PC-3 (cell line): ENCODE results near the gene ZNF469. TPM values are rescaled to one million over a fixed set of nuclear protein-coding genes. Genes with fewer than 3 reads are reported as not detected.

ENCODE experiments used
- ATAC-seq: fragments of 200-7000 bp; cut with Tn5 transposase; 2 replicates; pipeline ENCODE4 v1.9.1; 2020; ENCODE audit warnings: mild to moderate bottlenecking, moderate library complexity
- BruUV-seq: library from RNA; stranded (reverse); fragments of 400-500 nt; replicated peaks from 2 replicates; lab custom pipeline; 2021; lab: Mats Ljungman, UMichigan
- CTCF ChIA-PET: fragments of 300-600 bp; sonication (Branson Sonifier 250); formaldehyde crosslinking; loops from one replicate; lab custom pipeline; 2022; ENCODE audit warnings: antibody characterized with exemption; lab: Charles Lee
- POLR2A ChIA-PET: fragments of 300-600 bp; sonication (Branson Sonifier 250); formaldehyde crosslinking; loops from one replicate; lab custom pipeline; 2022; ENCODE audit warnings: antibody characterized with exemption; ENCODE audit not compliant: unreplicated experiment; lab: Charles Lee
- DNase-seq: peaks from one replicate; pipeline ENCODE4 v3.0.0-alpha.2; 2015
- H2AFZ ChIP-seq: fragments of 300-600 bp; sonication (generic); 2 replicates; pipeline ENCODE4 v1.6.0; 2016; ENCODE audit warnings: antibody characterized with exemption, low read length
- H3F3A ChIP-seq: fragments of 300-600 bp; sonication (generic); one replicate; pipeline ENCODE4 v1.6.0; 2017; ENCODE audit warnings: antibody characterized with exemption, low read length, control low read depth, mild to moderate bottlenecking; ENCODE audit not compliant: unreplicated experiment
- H3K27ac ChIP-seq: fragments of 300-600 bp; sonication (generic); 2 replicates; pipeline ENCODE4 v1.5.1; 2016; ENCODE audit warnings: mild to moderate bottlenecking, low read length
- H3K27me3 ChIP-seq: fragments of 300-600 bp; sonication (generic); 2 replicates; pipeline ENCODE4 v1.6.1; 2016; ENCODE audit warnings: low read length, mixed read lengths
- H3K36me3 ChIP-seq: fragments of 300-600 bp; sonication (generic); 2 replicates; pipeline ENCODE4 v1.6.1; 2016; ENCODE audit warnings: low read depth, mixed run types, low read length, mixed read lengths
- H3K4me1 ChIP-seq: fragments of 300-600 bp; sonication (generic); 2 replicates; pipeline ENCODE4 v1.5.1; 2016; ENCODE audit warnings: low read length; ENCODE audit not compliant: insufficient read depth
- H3K4me2 ChIP-seq: fragments of 300-600 bp; sonication (generic); 2 replicates; pipeline ENCODE4 v1.6.0; 2016; ENCODE audit warnings: low read length
- H3K4me3 ChIP-seq: fragments of 300-600 bp; sonication (generic); 2 replicates; pipeline ENCODE4 v1.5.1; 2016; ENCODE audit warnings: mild to moderate bottlenecking, low read length, mixed read lengths
- H3K79me2 ChIP-seq: fragments of 300-600 bp; sonication (generic); 2 replicates; pipeline ENCODE4 v1.6.1; 2017; ENCODE audit warnings: low read length, mixed read lengths
- H3K9ac ChIP-seq: fragments of 300-600 bp; sonication (generic); 2 replicates; pipeline ENCODE4 v1.6.0; 2016; ENCODE audit warnings: mild to moderate bottlenecking, low read length
- H3K9me2 ChIP-seq: fragments of 300-600 bp; sonication (generic); replicated peaks from 2 replicates; pipeline ENCODE4 v1.6.1; 2016; ENCODE audit warnings: mixed run types, low read length, mixed read lengths
- H3K9me3 ChIP-seq: fragments of 300-600 bp; sonication (generic); 2 replicates; pipeline ENCODE4 v1.6.1; 2016; ENCODE audit warnings: low read length, mixed read lengths
- H4K20me1 ChIP-seq: fragments of 300-600 bp; sonication (generic); 2 replicates; pipeline ENCODE4 v1.6.1; 2016; ENCODE audit warnings: low read length, mixed read lengths
- EZH2 ChIP-seq: fragments of 300-600 bp; sonication (generic); IDR thresholded peaks from one replicate; pipeline ENCODE4 v1.6.1; 2017; ENCODE audit warnings: antibody characterized with exemption, mild to moderate bottlenecking, low read length; ENCODE audit not compliant: unreplicated experiment
- EZH2phosphoT487 ChIP-seq: fragments of 300-600 bp; sonication (generic); IDR thresholded peaks from 2 replicates; pipeline ENCODE4 v1.6.1; 2018; ENCODE audit warnings: mild to moderate bottlenecking, antibody characterized with exemption, low read length, borderline replicate concordance
- intact Hi-C: fragments of 100-400 bp; cut with micrococcal nuclease; formaldehyde crosslinking; loops from 2 replicates; pipeline ENCODE4 v1.9.0; 2023
- total RNA-seq: library from RNA; depleted of rRNA; stranded (reverse); fragments of >200 nt; gene quantifications from 2 replicates; pipeline ENCODE4 v1.2.3, GENCODE V29; 2014
- TF ChIP-seq, protein P1 (sequence below): fragments of 300-600 bp; sonication (generic); conservative IDR thresholded peaks from 2 replicates; pipeline ENCODE4 v1.5.1; 2017; ENCODE audit warnings: antibody characterized with exemption, low read depth, mild to moderate bottlenecking, low read length

Gene ZNF469
- total RNA-seq, 1 experiment from 2014 or later: 3.1 TPM

DNA sequence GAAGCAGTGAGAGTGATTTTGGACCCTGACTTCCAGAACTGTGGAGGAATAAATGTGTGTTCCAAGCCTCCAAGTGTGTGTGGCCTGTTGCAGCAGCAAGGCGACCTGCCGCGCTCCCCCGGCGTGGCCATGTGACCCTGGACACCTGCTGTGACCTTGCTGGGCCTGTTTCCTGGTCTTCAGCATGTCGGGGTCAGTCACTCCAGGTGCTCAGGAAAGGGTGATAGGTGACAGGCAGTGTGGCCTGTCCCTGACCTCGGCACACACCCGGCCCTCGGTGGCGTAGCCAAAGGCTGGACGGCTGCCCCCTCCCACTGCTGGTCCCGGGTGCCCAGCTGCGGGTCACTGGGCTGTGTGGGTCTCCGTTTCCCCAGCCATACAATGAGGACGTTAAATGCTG, 31.8 kb upstream of the ZNF469 start:
- TF ChIP-seq EZH2 (no peak), EZH2phosphoT487 (no peak)
- TF ChIP-seq, protein P1, sequence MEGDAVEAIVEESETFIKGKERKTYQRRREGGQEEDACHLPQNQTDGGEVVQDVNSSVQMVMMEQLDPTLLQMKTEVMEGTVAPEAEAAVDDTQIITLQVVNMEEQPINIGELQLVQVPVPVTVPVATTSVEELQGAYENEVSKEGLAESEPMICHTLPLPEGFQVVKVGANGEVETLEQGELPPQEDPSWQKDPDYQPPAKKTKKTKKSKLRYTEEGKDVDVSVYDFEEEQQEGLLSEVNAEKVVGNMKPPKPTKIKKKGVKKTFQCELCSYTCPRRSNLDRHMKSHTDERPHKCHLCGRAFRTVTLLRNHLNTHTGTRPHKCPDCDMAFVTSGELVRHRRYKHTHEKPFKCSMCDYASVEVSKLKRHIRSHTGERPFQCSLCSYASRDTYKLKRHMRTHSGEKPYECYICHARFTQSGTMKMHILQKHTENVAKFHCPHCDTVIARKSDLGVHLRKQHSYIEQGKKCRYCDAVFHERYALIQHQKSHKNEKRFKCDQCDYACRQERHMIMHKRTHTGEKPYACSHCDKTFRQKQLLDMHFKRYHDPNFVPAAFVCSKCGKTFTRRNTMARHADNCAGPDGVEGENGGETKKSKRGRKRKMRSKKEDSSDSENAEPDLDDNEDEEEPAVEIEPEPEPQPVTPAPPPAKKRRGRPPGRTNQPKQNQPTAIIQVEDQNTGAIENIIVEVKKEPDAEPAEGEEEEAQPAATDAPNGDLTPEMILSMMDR: no peak
- ChIA-PET POLR2A (no interaction called here), CTCF (no interaction called here)
- ATAC-seq (no peak), DNase-seq (no peak)
- Histone ChIP-seq H2AFZ (no peak overlapping the region), H3K4me1 (no peaks in the 10 kb centered on the region), H3F3A (no peaks in the 10 kb centered on the region), H3K79me2 (no peaks in the 10 kb centered on the region), H3K36me3 (no peaks in the 10 kb centered on the region), H3K4me3 (no peak overlapping the region), H3K27ac (no peak overlapping the region), H3K9ac (no peak overlapping the region), H3K9me2 (no peaks in the 10 kb centered on the region), H4K20me1 (no peaks in the 10 kb centered on the region), H3K4me2 (no peak overlapping the region), H3K27me3 (no peaks in the 10 kb centered on the region), H3K9me3 (no peaks in the 10 kb centered on the region)
- intact Hi-C loops: no loop called here
- no TSS peak for BruUV-seq

DNA sequence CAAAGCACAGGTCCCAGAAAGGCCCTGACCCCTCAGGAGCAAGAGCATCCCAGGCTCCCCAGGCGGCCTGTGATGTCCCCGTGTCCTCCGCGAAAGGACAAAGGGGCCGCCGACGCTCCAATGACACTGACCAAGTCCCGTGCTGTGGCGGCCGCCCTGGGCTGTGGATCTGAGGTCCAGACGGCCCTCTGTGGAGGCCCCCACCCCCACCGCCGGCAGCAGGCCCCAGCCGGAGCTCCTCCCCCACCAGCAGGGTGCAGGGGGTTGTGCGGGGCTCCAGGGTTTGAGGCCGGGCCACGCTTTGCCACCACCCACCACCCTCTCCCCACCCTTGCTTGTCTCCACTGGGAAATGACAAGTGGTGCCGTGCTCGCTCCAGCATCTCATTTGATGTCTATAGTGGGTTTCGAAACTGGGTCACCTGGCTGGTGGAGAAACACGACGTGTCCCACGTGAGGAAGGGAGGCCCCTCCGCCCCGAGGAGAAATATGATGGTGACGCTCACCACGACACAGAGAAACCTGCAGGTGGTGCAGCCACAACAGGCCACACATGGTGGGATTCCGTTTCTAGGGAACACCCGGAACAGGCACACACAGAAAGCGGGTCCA, 31.2 kb upstream of the ZNF469 start:
- Histone ChIP-seq H3K27me3 (no peaks in the 10 kb centered on the region), H3K9me2 (no peaks in the 10 kb centered on the region), H3K36me3 (no peaks in the 10 kb centered on the region), H3K27ac (no peak overlapping the region), H4K20me1 (no peaks in the 10 kb centered on the region), H2AFZ (no peak overlapping the region), H3K4me1 (no peaks in the 10 kb centered on the region), H3K9ac (no peak overlapping the region), H3K4me2 (no peak overlapping the region), H3K79me2 (no peaks in the 10 kb centered on the region), H3K4me3 (no peak overlapping the region), H3F3A (no peaks in the 10 kb centered on the region), H3K9me3 (no peaks in the 10 kb centered on the region)
- POLR2A ChIA-PET: no interaction called here
- TF ChIP-seq, protein P1: no peak
- TF ChIP-seq EZH2 (no peak), EZH2phosphoT487 (no peak)
- no TSS peak for BruUV-seq
- CTCF ChIA-PET: no interaction called here
- intact Hi-C loops: no loop called here
- DNase-seq (no peak), ATAC-seq (no peak)

DNA sequence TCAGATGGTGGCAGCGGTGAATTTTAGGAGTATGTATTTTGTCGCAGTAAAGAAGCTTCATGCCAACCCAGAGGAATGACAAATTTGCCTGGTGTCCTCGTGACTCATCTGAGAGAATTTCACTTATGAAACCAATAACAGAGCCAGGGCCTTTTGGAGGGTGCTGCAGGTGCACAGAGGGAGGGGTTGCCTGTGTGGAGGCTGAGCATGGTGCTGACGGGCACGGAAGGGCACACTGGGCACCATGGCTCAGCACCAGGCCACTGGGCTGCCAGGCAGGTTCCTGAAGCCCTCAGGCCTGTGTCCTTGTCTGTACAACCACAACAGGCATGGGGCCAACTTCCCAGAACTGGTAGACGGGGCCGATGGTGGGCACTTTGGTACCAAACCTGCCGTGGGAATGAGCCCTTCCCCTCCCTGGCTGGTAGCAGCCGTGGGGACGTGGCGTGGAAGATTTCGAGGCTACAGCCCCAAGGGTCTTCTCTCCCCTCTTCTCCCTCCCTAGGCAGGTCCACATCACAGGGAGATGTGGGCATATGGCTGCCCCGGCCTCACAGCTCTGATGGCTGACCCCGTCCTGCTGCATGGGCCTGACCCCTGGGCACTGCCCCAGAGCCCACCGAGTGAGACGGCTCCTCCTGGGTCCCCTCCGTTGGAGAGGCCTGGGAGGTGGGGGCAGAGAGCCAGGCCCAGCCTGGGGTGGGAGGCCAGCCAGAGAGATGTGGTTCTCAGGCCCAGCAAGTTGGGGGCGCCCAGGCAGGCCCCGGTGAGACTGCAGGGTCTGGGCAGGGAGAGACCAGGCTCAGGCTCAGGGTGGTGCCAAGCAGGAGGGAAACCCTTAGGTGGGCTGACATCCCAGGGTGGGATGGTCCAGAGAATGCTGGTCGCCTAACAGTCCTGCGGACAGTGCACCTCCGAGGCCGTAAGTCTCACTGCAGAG, 30.2 kb upstream of the ZNF469 start:
- Histone ChIP-seq H3K9ac (no peak overlapping the region), H3K27ac (no peak overlapping the region), H3K27me3 (no peaks in the 10 kb centered on the region), H3F3A (no peaks in the 10 kb centered on the region), H3K4me2 (no peak overlapping the region), H4K20me1 (no peaks in the 10 kb centered on the region), H3K4me3 (no peak overlapping the region), H3K36me3 (no peaks in the 10 kb centered on the region), H3K4me1 (no peaks in the 10 kb centered on the region), H3K9me3 (no peaks in the 10 kb centered on the region), H3K9me2 (no peaks in the 10 kb centered on the region), H3K79me2 (no peaks in the 10 kb centered on the region), H2AFZ (no peak overlapping the region)
- POLR2A ChIA-PET: no interaction called here
- no TSS peak for BruUV-seq
- intact Hi-C loops: no loop called here
- DNase-seq: peak; percentile 14
- ATAC-seq: 0 out of 2 replicates have a peak, but pooled peaks have one; percentile 20
- TF ChIP-seq, protein P1: no peak
- TF ChIP-seq EZH2phosphoT487: no peak
- TF ChIP-seq EZH2: no peak
- CTCF ChIA-PET: no interaction called here
